Measurements from ENCODE around the gene PSMD10.

The PSMD10 gene

GRCh38 chrX:108071578-108071977, 19.8 kb downstream of the PSMD10 start:
- DNase-seq: no peak

DNA sequence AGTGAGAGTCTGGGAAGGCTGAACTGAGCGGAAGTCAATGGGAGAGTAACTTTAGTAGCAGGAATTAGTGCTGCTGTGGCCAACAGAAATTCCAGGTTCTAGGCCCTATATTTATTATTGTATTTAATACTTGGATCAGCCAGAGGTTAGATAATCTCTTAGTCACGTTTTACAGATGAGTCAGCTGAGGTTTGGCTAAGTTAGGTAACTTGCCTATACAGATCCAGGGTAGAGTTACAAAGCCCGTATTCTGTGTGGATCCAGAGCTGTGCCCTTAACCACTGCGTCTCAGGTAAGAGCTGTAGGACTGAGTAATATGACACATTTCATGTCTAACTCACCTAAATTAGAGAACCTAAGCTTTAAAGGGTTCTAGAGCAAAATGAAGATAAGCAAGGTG, 20.5 kb downstream of the PSMD10 start:
- DNase-seq: no peak

DNA sequence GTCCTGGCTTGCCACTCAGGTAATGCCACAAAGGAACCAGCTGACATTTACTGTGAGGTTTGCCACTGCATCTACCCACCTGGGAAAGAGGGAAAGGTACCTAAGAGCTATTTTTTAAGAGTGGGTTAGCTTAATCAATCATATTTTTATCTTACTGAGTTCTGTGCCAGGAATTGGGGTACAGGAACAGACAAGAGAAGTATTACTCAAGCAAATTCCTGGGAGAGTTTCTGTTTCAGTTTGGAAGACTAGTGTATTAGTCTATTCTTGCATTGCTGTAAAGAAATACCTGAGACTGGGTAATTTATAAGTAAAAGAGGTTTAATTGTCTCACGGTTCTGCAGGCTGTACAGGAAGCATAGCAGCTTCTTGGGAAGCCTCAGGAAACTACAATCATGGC, 23.2 kb downstream of the PSMD10 start:
- DNase-seq: no peak

- DNase-seq: no peak
Measured at GRCh38 chrX:108064613-108065012, 26.7 kb downstream of the PSMD10 start.

DNA sequence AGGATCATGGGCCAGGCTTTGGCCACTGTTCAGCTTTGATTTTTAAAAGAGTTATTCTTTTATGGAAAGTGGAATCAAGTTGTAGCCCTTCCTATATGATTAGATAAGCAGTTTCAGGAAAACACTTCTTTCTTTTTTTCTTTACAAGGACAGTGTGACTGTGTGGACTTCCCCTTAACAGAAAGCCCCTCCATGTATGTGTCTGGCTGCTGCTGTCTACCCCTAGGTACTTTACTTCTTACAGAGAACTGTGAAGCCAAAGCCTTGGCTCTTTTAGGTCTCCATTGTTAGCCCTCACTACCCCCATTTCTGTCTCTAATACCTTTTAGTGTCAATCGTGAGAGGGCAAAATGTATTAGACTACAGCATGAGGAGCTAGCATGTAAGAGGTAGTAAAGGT, 27.3 kb downstream of the PSMD10 start:
- no peak for DNase-seq

- DNase-seq: no peak
Measured at GRCh38 chrX:108059801-108060200, 31.5 kb downstream of the PSMD10 start.

GRCh38 chrX:108055546-108055945, 35.8 kb downstream of the PSMD10 start:
- DNase-seq: no peak

- no peak for DNase-seq
Measured at GRCh38 chrX:108053218-108053617, 38.1 kb downstream of the PSMD10 start.

- no peak for DNase-seq
Measured at GRCh38 chrX:108049649-108050048, 41.7 kb downstream of the PSMD10 start.

- DNase-seq: no peak
Measured at GRCh38 chrX:108044554-108045256, 46.6 kb downstream of the PSMD10 start, which contains the start of gene VSIG1. VSIG1 (plus strand) TSS chrX:108045065; CDS start chrX:108045131, 66 bp downstream.

GRCh38 chrX:108036298-108036973, 54.9 kb downstream of the PSMD10 start:
- no peak for DNase-seq

DNA sequence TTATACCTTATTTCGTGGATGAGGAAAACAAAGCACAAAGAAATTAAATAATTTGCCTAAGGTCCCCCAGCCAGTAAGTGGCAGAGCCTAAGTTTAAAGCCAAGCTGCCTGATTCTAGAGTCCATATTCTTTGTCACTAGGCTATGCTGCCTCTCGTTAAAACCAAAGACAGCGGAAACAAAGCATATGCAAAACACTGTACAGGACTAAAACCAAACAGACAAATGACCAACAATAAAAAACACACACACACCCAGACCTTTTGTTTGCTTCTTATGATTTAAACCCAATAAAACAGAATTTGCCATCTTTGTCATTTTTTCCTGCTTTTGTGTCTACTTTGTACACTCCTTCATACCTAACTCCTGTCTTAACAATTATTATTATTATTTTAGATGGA, 56.6 kb downstream of the PSMD10 start:
- DNase-seq: peak; percentile 58

Measured in NCI-H526 treated with DMSO at 0.1 percent for 48 hours (cell line).